HepG2 (cell line): Measurements from ENCODE around the gene GRIN2C. TPM values are rescaled to one million over a fixed set of nuclear protein-coding genes. Genes with fewer than 3 reads are reported as not detected.
A peak's percentile ranks its signal among the peaks of the same experiment; 100 is the strongest.

ENCODE experiments used
- ATAC-seq: fragments of 200-7000 bp; cut with Tn5 transposase; 3 replicates; pipeline ENCODE4 v1.9.1; 2020; ENCODE audit warnings: mild to moderate bottlenecking, moderate library complexity
- BruUV-seq: library from RNA; stranded (reverse); fragments of 400-500 nt; replicated peaks from 2 replicates; lab custom pipeline; 2021; lab: Mats Ljungman, UMichigan
- CTCF ChIA-PET: fragments of 300-600 bp; formaldehyde crosslinking; extraction: SDS; loops from one replicate; lab custom pipeline; 2021; ENCODE audit warnings: low total read pairs, inconsistent platforms, low intra/inter-chr PET ratio; lab: Yijun Ruan, JAX
- POLR2A ChIA-PET: fragments of 350-600 bp; sonication (Branson Sonifier 250); formaldehyde crosslinking; loops from one replicate; lab custom pipeline; 2020; ENCODE audit warnings: antibody characterized with exemption, inconsistent platforms; lab: Yijun Ruan, JAX
- DNase-seq: peaks from one replicate; pipeline ENCODE4 v3.0.0-alpha.2; 2015; ENCODE audit warnings: low spot score
- FAIRE-seq: peaks from 3 replicates; lab custom pipeline; 2011; peaks lifted over from hg19 to GRCh38; lab: Jason Lieb, UNC
- H2AFZ ChIP-seq: one replicate; pipeline ENCODE4 v1.6.1; 2011; ENCODE audit warnings: low read length, inconsistent platforms
- H3K27ac ChIP-seq: fragments of 300-600 bp; 3 replicates; pipeline ENCODE4 v1.8.0; 2011; ENCODE audit warnings: mixed run types, mild to moderate bottlenecking, mixed read lengths, low read length, inconsistent platforms; ENCODE audit not compliant: insufficient read depth; ENCODE audit errors: extremely low read length
- H3K27me3 ChIP-seq, 2 experiments: fragments of 200-600 bp in 1 of 2; 2 replicates in 1 of 2; 3 replicates in 1 of 2; pipeline versions ENCODE4 v1.6.0 to v1.8.0; 2011; ENCODE audit warnings: low read length in 2 of 2, mild to moderate bottlenecking in 2 of 2, moderate library complexity in 2 of 2, inconsistent platforms in 1 of 2; ENCODE audit not compliant: insufficient read depth in 2 of 2, control insufficient read depth in 1 of 2
- H3K36me3 ChIP-seq, 2 experiments: fragments of 200-600 bp in 1 of 2; replicated peaks in 1 of 2; 2 replicates in 1 of 2; 3 replicates in 1 of 2; pipeline versions ENCODE4 v1.5.1 to v1.8.0; 2011; ENCODE audit warnings: low read length in 2 of 2, inconsistent platforms in 1 of 2; ENCODE audit not compliant: insufficient read depth in 2 of 2, control insufficient read depth in 1 of 2
- H3K4me1 ChIP-seq: 2 replicates; pipeline ENCODE4 v1.5.1; 2012; ENCODE audit warnings: low read length, inconsistent platforms; ENCODE audit not compliant: insufficient read depth
- H3K4me2 ChIP-seq: 2 replicates; pipeline ENCODE4 v1.6.0; 2011; ENCODE audit warnings: low read depth, low read length, inconsistent platforms
- H3K4me3 ChIP-seq, 3 experiments: fragments of 200-600 bp in 1 of 3; sonication (generic), shearing (Covaris generic) in 1 of 3; replicated peaks in 1 of 3; 2 replicates each; pipeline ENCODE4 v1.5.1; 2011 to 2016; ENCODE audit warnings: low read length in 3 of 3, inconsistent platforms in 2 of 3, low read depth in 2 of 3, mild to moderate bottlenecking in 2 of 3, control low read depth in 1 of 3, mixed read lengths in 1 of 3; ENCODE audit not compliant: insufficient read depth in 1 of 3
- H3K79me2 ChIP-seq: one replicate; pipeline ENCODE4 v1.6.1; 2011; ENCODE audit warnings: low read length, inconsistent platforms; ENCODE audit not compliant: insufficient read depth
- H3K9ac ChIP-seq: 2 replicates; pipeline ENCODE4 v1.6.0; 2011; ENCODE audit warnings: mild to moderate bottlenecking, low read depth, low read length, inconsistent platforms; ENCODE audit not compliant: insufficient read depth
- H3K9me3 ChIP-seq: 2 replicates; pipeline ENCODE4 v1.5.1; 2012; ENCODE audit warnings: mild to moderate bottlenecking, low read length
- H4K20me1 ChIP-seq: 2 replicates; pipeline ENCODE4 v1.6.0; 2011; ENCODE audit warnings: inconsistent platforms, mild to moderate bottlenecking, low read length, moderate library complexity; ENCODE audit not compliant: insufficient read depth
- HNF4A ChIP-seq: sonication (generic); formaldehyde crosslinking; IDR thresholded peaks from 2 replicates; pipeline ENCODE4 v1.4.0; 2020; ENCODE audit warnings: missing genetic modification reagents
- ZNF260 ChIP-seq: sonication (generic); formaldehyde crosslinking; IDR thresholded peaks from 2 replicates; pipeline ENCODE4 v1.4.0; 2020; ENCODE audit warnings: missing genetic modification reagents, low read depth, mild to moderate bottlenecking, borderline replicate concordance
- ZNF263 ChIP-seq: sonication (generic); formaldehyde crosslinking; IDR thresholded peaks from 2 replicates; pipeline ENCODE4 v1.4.0; 2020; ENCODE audit warnings: missing genetic modification reagents
- ZNF883 ChIP-seq: sonication (generic); formaldehyde crosslinking; IDR thresholded peaks from 2 replicates; pipeline ENCODE4 v1.5.1; 2020; ENCODE audit warnings: mild to moderate bottlenecking, missing genetic modification reagents; ENCODE audit errors: not compliant biosample characterization
- ZSCAN12 ChIP-seq: sonication (generic); formaldehyde crosslinking; IDR thresholded peaks from 2 replicates; pipeline ENCODE4 v1.9.0; 2021; ENCODE audit warnings: mild to moderate bottlenecking, missing genetic modification reagents
- WGBS: methylation state at CpG from one replicate; pipeline ENCODE4 v1.1.6; 2017; ENCODE audit warnings: low lambda C conversion rate; 5-methylcytosine and 5-hydroxymethylcytosine counted together
- in situ Hi-C: cut with HindIII; loops from 2 replicates; pipeline ENCODE4 v1.10.0; 2017; ENCODE audit warnings: low pct_unique_long_range_greater_than_20kb; ENCODE audit not compliant: extremely low pct_ligation_motif_present
- intact Hi-C: fragments of 100-400 bp; cut with micrococcal nuclease; formaldehyde crosslinking; loops from one replicate; pipeline ENCODE4 v1.10.0; 2022; ENCODE audit not compliant: unreplicated experiment
- polyA plus RNA-seq, 8 experiments: library from polyadenylated mRNA; depleted of rRNA in 3 of 8; stranded (reverse) in 7 of 8; unstranded in 1 of 8; fragments of >200 nt; fragmentation: Illumina TruSeq in 4 of 8; extraction: Trizol in 4 of 8; gene quantifications; 2 replicates each; pipeline versions ENCODE4 v1.2.1 to v1.2.3, GENCODE V29; 2011 to 2016; ENCODE audit warnings: low read depth in 4 of 8, missing spikeins in 1 of 8, mixed read lengths in 1 of 8; ENCODE audit not compliant: insufficient read depth in 1 of 8
- total RNA-seq, 5 experiments: library from RNA; depleted of rRNA; stranded (reverse); fragments of >200 nt; fragmentation: Illumina TruSeq; extraction: Trizol; gene quantifications; 2 replicates each; pipeline ENCODE4 v1.2.3, GENCODE V29; 2016; ENCODE audit warnings: low read depth in 1 of 5
- TF ChIP-seq, protein P1 (sequence below): sonication (generic); formaldehyde crosslinking; IDR thresholded peaks from 2 replicates; pipeline ENCODE4 v1.4.0; 2020; ENCODE audit warnings: missing genetic modification reagents

GRIN2C gene
- total and polyA plus RNA-seq, 2 of the 13 experiments (the other 11 are each of a cell fraction or from before 2014, with no cell fraction given), result 0.03 to 0.11 TPM

DNA sequence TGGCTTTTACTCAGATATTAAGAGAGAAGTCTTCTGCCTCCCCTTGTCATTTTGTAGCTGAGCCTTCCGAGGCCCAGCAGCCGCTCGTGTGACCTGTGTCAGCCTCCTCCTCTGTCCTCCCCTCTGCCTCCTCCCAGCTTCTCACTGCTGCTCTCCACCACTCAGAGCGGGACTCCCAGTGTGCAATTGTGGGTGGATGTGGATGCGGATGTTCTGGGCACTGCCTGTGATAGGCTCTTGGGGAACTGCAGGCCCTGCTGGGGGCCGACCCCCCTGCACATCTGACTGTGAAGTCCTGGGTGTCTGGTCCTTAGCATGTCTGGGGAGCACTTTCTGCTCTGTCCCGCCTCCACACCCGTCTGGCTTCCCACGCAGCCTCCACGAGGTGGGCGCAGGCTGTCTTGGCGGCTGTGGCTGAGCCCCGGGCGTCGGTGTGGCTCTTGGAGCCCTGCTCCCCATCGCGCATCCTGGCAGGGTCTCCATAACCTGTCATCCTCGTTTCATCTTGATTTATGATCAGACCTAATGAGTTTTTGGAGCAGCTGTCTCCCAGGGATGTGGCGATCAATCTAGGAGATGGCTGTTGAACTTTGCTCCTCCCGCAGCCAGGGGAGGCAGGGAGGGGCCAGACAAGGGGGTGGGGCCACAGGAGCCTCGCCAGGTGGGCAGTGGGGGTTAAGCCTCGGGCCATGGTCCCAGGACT lies 28.1 kb downstream of the GRIN2C start:
- no peaks in the 10 kb centered on the region for H3K79me2 ChIP-seq
- ATAC-seq (peak; percentile 9; the same call in 1 of the 3 replicates), FAIRE-seq (no peak), DNase-seq (no peak)
- H3K4me2 ChIP-seq, result no peak overlapping the region
- CTCF ChIA-PET, result no interaction called here
- no TSS peak for BruUV-seq
- H2AFZ ChIP-seq, result no peak overlapping the region
- TF ChIP-seq ZNF260 (CRISPR knock-in tag) (no peak), HNF4A (CRISPR knock-in tag) (peak; percentile 35), ZNF263 (CRISPR knock-in tag) (0 out of 2 replicates have a peak, but pooled peaks have one; percentile 43), ZSCAN12 (CRISPR knock-in tag) (no peak), ZNF883 (CRISPR knock-in tag) (peak; percentile 10)
- TF ChIP-seq, protein P1, sequence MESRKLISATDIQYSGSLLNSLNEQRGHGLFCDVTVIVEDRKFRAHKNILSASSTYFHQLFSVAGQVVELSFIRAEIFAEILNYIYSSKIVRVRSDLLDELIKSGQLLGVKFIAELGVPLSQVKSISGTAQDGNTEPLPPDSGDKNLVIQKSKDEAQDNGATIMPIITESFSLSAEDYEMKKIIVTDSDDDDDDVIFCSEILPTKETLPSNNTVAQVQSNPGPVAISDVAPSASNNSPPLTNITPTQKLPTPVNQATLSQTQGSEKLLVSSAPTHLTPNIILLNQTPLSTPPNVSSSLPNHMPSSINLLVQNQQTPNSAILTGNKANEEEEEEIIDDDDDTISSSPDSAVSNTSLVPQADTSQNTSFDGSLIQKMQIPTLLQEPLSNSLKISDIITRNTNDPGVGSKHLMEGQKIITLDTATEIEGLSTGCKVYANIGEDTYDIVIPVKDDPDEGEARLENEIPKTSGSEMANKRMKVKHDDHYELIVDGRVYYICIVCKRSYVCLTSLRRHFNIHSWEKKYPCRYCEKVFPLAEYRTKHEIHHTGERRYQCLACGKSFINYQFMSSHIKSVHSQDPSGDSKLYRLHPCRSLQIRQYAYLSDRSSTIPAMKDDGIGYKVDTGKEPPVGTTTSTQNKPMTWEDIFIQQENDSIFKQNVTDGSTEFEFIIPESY (CRISPR knock-in tag), result 0 out of 2 replicates have a peak, but pooled peaks have one; percentile 21
- H3K9me3 ChIP-seq, result no peaks in the 10 kb centered on the region
- in situ Hi-C loops (no loop called here), intact Hi-C loops (no loop called here)
- no peak overlapping the region for H3K4me3 ChIP-seq
- H3K9ac ChIP-seq, result no peak overlapping the region
- H3K4me1 ChIP-seq, result peaks cover 15% of the 10 kb centered on the region
- WGBS, result 83% methylated on average over 22 of the region's 22 CpGs
- H3K27me3 ChIP-seq, result no peaks in the 10 kb centered on the region
- H3K36me3 ChIP-seq, result peaks cover 0 to 2% of the 10 kb centered on the region in 2 experiments; a peak in 1 of 5 replicates
- POLR2A ChIA-PET, result interaction anchor here (1.0 to 1.6 kb wide), 2 partner anchors 30 to 42 kb away, joined by 3 to 6 read pairs; partner anchors contain the start of gene FDXR
- no peak overlapping the region for H3K27ac ChIP-seq
- no peaks in the 10 kb centered on the region for H4K20me1 ChIP-seq
